DMS 273 treated with DMSO at 0.1 percent for 48 hours (cell line): ENCODE results near the gene KCNB1.

Source experiments
- DNase-seq: peaks from one replicate; lab custom pipeline; 2025; lab: John Stamatoyannopoulos, UW

Gene KCNB1

GRCh38 chr20:49469060-49469459 lies 13.4 kb downstream of the KCNB1 start:
- no peak for DNase-seq

DNA sequence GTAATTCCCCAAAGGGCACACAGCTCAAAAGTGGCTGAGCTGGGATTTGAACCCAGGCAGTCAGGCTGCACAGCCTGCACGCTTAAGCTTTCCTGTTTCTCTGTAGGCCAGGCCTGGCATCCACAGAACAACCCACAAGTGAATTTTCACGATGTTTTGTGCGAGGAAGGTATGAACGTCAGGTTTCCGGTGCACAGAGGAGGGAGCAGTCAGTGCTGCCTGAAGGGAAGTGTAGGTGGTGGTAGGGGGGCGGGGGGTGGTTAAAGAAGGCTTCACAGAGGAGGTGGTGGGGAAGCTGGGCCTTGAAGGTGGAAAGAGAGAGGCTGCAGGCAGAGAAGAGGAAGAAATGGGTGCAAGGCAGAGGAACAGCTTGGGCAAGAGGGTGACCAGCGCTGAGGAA lies 14.1 kb downstream of the KCNB1 start:
- no peak for DNase-seq

DNA sequence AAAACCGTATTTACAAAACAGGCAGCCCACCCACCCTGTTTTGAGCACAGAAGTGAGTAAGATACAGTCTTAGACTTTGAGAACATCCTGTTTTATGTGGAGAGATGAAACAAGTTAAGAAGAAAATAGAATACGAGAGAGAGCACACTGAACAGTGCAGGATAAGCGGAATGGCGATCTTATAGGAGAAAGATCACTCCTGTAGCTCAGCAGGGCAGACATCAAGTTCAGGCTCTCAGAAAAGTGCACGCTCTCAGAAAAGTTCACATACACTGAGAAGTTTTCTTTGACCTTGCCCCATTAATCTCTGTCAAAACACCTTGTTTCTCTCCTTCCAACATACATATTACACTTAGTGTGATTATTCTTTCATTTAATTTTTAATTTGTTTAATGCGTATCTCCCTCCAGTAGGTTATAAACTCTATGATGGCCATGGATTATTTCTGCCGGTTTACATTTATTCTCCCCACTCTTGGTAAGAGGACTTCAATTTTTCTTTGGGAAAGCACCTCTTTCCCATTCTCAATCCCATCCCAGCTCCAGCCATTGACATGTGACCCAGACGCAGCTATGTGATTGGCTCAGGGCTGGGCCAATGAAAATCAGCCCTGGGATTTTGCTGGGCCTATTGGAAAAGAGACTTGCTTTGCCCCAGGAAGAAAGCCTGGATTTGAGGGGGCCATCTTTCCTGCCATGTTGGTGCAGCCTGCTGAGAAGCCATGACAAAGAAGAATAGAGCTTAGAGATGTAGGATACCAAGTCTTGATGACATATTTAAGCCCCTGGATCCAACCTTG lies 16.2 kb downstream of the KCNB1 start:
- no peak for DNase-seq

DNA sequence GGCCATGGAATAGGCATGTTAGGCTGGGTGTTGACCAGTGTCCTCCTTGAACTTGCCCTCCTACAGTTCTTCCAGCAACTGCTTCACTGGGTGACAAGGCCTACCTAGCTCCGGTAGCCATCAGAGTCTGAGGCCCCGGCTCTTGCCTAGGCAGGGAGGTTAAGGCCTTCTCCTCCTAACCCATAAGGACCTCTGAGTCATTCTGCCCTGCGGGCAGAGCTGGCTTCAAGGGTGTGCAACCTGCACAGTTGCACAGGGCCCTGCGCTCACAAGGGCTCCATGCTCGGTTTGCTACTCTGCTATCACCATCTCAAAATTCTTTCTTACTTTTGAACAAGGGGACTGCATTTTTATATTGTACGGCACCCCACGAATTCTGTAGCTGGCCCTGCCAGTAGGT lies 17.9 kb downstream of the KCNB1 start:
- no peak for DNase-seq

DNA sequence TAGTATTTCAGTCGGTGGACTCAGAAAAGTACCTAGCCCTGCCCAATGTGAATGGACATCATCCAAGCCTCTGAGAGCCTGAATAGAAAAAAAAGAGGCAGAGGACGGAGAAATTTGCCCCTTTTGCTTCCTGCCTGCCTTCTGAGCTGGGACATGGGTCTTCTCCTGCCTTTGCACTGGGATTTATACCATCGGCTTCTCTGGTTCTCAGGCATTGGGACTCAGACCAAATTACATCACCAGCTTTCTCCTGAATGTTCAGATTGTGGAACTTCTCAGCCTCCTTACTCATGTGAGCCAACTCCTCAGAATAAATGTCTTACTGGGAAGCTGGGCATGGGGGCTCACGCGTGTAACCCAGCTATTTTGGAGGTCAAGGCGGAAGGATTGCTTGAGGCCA lies 19.8 kb downstream of the KCNB1 start:
- DNase-seq, result no peak

DNA sequence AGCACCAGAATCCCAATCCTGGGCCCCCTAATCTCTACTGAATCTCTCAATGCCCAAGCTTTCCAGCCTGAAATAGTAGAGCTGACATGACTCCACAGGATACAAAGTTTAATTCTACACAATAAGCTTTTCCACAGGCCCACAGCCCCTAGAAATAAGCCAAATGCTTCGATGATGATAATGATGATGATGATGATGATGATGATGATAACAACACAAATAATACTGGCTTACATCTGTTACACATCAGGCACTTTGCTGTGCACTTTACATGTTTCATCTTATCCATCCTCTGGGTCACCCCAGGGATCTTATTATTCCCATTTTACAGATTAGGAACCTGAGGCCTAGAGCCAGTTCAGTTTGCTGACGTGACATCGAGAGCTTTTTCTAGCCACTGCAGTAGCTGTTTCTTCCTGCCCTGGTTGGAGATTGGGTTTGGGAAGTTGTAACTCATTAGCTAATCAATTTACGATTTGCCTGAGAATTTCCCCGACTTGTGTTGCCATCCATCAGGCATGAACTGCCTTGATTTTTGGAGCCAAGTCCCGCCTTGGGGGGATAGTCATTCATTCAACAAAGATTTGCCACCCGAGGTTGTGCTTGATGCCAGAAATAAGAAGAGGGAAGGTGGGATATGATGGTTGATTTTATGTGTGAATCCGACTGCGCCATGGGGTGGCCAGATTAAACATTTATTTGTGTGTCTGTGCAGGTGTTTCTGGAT lies 20.4 kb downstream of the KCNB1 start:
- DNase-seq, result no peak

DNA sequence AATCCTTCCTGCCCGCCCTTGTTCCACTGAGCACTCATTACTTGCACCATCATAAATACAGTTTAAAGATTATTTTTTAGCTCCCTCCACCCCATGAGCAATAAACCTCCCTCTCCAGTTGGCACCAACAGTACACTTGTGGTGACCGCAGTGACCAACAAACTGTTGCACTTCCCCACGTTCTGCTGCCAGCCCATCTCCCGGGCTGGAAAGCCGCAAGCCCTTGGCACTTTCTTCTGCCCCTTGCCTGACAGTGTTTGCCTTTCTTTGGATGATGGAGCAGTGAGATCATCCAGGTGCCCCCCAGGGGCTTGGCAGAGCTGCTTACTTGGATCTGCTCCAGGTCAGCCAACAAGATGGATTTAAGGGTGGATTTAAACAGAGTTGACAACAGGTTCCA lies 21.6 kb downstream of the KCNB1 start:
- no peak for DNase-seq

GRCh38 chr20:49460131-49460530 lies 22.3 kb downstream of the KCNB1 start:
- DNase-seq, result no peak

DNA sequence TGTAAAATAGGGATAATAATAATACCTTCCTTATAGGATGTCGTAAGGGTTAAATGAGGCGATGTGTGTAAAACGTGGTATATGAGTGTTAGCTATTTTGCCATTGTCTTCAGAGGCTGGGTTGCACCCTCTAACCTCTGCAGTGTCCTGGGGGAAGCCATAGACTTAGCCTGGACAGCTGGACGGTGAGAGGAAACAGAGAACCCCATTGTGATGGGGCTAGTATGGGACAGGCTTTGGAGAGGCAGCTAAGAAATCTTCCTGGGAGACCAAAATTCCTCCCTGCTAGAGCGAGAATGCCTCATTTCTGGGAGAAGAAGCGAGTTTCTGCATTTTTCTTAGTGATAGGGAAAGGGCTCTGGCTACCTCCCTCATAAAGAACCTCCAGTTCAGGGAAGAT lies 22.8 kb downstream of the KCNB1 start:
- no peak for DNase-seq

GRCh38 chr20:49457444-49457843 lies 25.0 kb downstream of the KCNB1 start:
- DNase-seq, result no peak

DNA sequence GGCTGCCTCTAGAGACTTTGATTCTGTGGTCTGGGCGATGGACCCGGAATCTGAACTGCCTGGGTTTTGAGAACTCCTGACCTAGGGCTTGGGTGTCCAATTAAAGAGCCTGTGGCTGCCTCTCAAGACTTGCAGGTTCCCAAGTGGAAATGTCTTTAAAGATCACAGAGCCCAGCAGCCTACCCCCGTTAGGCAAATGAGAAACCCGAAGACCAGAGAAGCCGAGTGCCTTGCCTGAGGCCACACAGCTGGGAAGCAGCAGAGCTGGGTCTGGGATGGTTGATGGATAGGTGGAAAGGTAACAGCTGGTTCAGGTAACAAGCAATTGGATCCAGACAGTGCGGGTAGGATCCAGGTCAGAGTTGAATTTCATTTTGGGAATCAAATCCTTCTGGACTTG lies 25.8 kb downstream of the KCNB1 start:
- DNase-seq, result no peak

- no peak for DNase-seq
Observed at GRCh38 chr20:49455691-49456090, 26.8 kb downstream of the KCNB1 start.

DNA sequence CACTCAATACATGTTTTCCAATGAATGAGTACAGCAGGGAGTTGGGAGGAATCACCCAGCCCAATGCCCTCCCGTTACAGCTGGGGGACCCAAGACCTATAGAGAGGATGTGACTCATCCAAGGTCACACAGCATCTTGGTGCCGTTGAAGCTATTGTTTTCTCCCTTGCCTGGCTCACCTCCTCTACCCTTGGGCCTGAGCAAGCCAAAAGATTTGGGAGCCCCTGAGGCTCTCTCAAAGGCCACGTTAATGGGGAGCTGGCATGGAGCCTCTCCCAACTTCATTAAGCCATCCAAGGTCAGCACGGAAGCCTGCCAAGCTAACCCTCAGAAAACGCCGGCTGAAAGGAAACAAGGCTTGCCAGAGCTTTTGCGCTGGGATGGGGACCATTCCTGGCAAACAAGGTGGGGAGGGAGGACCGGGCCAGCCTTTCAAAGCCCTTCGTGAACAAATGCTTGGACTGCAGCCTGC lies 30.4 kb downstream of the KCNB1 start:
- DNase-seq, result no peak

DNA sequence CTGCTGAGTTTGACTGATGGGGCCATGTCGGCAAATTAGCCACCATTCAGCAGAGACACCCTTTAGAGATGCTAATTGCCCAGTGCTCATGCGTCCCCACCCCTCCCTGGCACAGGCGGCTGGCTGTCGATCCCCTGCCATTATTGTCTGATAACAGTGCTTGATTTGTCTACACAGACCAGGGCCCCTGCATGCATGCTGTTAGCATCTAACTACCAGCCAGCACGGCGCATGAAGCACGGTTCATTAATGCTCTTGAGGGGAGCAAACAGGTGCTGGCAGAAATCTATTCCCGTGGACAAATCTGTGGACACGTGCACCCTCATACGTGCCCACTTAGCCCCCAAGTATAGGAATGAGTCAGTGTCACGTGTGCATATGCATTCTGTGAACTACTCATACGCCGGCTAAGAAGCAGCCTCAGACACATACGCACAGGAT lies 32.2 kb downstream of the KCNB1 start:
- no peak for DNase-seq

DNA sequence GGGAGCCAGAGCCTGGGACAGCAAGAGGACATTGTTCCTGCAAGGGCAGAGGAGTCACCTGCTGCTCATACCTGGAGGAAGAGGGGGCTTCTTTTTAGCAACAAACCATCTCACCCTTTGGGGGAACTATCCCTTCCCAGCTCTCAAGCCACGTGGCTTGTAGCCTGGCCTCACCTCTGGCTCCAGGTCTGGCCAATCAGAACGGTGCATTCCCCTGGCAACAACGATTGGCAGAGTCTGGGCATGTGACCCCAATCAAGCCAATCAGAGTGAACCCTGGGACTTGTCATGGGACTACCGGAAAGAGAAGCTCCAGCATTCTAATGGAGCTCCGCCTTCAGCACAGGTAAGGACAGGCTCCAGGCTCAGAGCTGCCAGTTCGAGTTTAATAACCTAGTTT lies 33.6 kb downstream of the KCNB1 start:
- DNase-seq, result no peak

DNA sequence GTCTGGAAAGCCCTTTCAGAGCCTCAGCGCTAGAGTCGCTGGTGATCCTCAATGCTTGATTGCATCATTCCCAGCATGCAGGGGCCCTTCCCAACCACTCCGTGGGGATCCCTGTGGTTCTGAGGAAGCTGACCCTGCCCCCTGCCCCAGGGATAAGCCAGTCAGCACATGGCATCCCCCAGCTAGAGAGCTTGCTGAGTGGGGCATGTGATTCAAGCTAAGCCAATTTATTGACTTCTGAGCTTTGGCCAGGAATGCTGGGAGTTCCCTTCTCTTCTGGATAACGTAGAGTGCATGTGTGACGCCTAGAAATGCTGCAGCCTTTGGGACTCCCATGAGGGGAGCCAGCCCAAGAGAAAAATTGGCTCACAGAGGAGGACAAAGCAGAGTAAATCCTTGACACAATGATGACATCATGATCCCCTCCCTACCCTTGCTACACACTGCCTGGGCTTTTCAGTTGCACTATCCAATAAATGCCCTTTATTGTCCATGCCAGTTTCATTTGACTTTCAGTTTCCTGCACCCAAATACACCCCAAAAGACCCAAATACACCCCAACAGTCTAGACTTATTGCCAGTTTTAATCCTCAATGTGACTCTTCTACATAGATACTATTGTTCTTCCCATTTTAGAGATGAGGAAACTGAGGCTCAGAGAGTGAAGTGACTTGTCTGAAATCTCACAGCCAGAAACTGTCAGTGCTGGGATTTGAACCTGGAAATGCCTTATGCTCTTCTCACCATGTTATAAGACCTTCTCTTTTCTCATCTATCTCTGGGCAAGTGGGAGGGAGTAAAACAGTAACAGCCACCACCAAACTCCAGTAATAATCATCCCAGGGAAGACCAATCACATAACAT lies 34.3 kb downstream of the KCNB1 start:
- no peak for DNase-seq

DNA sequence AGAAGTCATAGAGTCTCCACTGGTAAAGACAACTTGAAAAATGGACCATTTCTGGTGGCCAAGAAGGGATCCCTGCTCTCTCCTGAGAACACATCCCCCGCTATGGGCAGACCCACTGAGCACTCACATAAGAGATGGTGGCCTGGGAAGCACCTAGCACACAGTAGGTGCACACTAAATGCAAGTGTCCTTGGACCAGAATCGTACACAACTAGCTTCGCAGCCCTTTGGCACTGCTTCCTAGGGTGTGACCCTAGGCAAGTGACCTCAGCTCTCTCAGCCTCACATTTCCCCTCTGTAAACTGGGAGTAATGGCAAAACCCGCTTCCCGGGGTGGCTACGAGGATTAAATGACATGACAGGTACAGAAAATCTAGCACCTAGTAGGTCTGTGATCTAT lies 35.1 kb downstream of the KCNB1 start:
- no peak for DNase-seq

DNA sequence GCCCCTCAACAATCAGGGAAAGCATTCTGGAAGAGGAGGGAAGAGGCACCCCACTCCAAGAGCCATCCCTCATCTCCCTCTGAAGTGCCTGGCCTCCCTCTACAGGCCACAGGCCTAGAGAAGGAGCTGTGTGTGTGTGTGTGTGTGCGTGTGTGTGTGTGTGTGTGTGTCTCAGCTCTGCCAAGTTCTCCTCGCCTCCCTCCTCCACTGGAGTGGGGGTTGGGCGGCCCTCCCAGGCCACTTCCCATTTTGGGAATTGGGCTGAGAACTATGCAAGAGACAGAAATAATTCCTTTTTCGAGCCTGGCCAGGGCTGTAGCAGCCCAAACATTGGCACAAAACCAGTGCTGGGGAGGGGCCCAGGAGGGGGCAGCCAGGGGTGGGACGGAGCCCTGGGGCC lies 35.7 kb downstream of the KCNB1 start:
- DNase-seq, result no peak

- DNase-seq, result no peak
Observed at GRCh38 chr20:49446080-49446479, 36.4 kb downstream of the KCNB1 start.

DNA sequence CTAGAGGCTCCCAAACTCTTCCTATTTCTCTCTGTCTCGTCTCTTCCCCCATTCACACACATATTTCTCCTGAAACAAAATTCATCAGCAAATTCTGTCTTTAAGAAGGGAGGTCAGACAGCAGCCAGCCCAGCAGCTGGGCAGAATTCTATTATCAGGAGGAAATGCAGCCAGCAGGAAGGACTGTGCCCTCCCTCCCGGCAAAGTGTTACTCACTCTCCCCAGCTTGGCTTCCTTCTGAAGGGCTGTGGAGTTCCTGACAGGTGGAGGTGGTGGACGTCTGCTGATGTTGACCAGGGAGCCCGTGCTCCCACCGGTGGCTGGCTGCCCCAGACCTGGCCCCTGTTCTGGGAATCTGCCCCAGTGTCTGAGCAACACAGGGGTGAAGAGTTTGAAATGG lies 37.3 kb downstream of the KCNB1 start:
- DNase-seq, result no peak

DNA sequence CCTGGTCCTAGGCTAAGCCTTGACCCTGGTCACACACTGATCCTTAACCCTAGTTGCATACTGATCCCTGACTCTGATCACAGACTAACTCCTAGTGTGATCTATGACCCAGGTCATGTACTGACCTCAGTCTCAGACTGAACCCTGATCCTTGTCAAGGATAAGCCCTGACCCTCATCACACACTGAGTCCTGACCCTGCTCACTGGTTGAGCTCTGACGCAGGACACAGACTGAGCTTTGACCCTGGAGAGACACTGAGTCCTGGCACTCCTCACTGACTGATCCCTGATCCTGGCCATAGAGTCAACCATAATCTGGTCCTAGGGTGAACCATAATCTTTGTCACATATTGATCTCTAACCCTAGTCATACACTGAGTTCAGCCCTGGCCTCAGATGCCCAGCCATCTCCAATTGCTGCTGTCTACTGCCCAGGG lies 37.9 kb downstream of the KCNB1 start:
- no peak for DNase-seq

GRCh38 chr20:49437057-49437456 lies 45.4 kb downstream of the KCNB1 start:
- DNase-seq, result no peak

GRCh38 chr20:49435639-49436038 lies 46.8 kb downstream of the KCNB1 start:
- DNase-seq, result no peak
